Subcutaneous adipose tissue (tissue), 4 donors: ENCODE data around the gene MAFB. TPM values are rescaled to one million over a fixed set of nuclear protein-coding genes. Genes with fewer than 3 reads are reported as not detected.

Source experiments
- CTCF ChIP-seq: fragments of 450-650 bp; IDR thresholded peaks from one replicate; pipeline ENCODE4 v1.5.1; 2016; ENCODE audit warnings: low read depth, mild to moderate bottlenecking, control low read depth, antibody characterized with exemption, moderate library complexity
- total RNA-seq, 4 donors: library from RNA; depleted of rRNA; stranded (reverse); fragments of >200 nt; gene quantifications; one replicate each; pipeline ENCODE4 v1.1.0, GENCODE V29; 2016

MAFB gene
- total RNA-seq, 4 donors from 2014 or later = 74.0 to 140 (median 112) TPM

GRCh38 chr20:40680161-40680959, 8.7 kb downstream of the MAFB start:
- TF ChIP-seq CTCF = no peak

- no peak for TF ChIP-seq CTCF
These were observed 9.9 kb downstream of the MAFB start for GRCh38 chr20:40679184-40679583.

- no peak for TF ChIP-seq CTCF
These were observed 10.7 kb downstream of the MAFB start for GRCh38 chr20:40678286-40678875.

GRCh38 chr20:40677343-40677924, 11.6 kb downstream of the MAFB start:
- no peak for TF ChIP-seq CTCF

- TF ChIP-seq CTCF = no peak
These were observed 12.4 kb downstream of the MAFB start for GRCh38 chr20:40676491-40677269.

- no peak for TF ChIP-seq CTCF
These were observed 13.3 kb downstream of the MAFB start for GRCh38 chr20:40675599-40676221.
